Islet of Langerhans (tissue), 1 donor: ENCODE data around the gene NUAK1.

Source experiments
- FAIRE-seq: peaks from one replicate; lab custom pipeline; 2011; peaks lifted over from hg19 to GRCh38; lab: Jason Lieb, UNC

The NUAK1 gene

DNA sequence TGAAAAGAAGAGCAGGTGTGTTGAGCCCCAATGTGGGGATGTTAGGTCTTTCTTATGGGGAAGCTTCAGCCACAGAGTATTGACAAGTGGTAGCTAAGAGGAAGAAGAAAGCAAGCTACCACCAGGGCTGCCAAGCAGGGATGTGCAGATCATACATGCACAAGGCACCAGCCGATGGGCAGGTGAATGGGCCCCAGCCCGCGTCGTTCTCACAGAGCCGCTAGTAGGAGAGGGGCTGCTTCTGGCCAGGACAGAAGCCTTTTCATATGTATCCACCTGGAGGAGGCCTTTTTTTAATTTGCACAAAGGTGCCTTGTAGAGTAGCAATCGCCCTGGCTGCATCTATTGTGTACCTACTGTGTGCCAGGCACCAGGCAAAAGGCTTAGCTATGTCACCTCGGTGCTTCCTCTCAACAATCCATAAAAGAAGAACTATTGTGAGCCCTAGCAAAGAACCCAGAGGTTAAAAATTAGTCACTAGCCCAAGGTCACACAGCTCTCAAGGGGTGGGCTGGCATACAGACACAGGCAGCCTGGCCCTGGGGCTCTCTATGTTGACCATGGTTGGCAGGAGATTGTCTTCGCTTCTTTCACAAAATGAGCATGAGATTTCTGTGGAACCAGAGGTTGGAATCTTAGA, 8.2 kb downstream of the NUAK1 start:
- FAIRE-seq: no peak

DNA sequence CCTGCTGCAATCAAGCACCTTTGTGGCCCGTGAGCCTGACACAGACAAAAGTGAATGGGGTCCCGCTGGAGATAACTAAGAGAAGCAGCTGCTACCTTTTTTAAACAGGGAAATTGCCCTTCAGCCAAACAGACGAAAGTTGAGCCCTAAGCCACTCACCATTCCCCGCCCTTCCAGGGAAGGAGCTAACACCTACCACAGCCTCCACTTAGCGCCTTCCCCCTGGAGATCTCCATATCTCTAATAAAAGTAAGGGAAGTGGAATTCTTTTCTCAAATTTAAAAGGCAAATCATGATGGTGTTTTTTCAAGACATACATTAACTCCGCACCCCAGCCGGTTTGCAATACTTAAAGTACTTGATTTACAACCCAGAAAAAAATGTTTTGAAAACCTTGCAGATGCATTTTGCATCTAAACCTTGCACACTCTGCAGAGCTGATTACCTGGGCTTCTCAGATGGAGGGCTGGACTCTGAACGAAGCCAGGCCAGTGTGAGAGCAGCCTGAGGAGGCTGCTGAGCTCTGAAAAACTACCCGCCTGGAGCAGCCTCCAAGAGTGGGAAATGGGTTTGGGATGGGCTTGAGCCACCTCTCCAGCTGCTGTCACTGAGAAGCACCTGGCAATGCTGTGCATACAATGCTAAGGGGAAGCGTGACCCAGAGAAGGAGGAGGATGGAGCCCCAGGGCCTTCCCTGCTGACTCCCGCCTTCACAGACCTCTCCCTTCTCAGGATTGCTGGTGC, 10.0 kb downstream of the NUAK1 start:
- FAIRE-seq: no peak

GRCh38 chr12:106127338-106128126, 11.2 kb downstream of the NUAK1 start:
- FAIRE-seq: no peak

DNA sequence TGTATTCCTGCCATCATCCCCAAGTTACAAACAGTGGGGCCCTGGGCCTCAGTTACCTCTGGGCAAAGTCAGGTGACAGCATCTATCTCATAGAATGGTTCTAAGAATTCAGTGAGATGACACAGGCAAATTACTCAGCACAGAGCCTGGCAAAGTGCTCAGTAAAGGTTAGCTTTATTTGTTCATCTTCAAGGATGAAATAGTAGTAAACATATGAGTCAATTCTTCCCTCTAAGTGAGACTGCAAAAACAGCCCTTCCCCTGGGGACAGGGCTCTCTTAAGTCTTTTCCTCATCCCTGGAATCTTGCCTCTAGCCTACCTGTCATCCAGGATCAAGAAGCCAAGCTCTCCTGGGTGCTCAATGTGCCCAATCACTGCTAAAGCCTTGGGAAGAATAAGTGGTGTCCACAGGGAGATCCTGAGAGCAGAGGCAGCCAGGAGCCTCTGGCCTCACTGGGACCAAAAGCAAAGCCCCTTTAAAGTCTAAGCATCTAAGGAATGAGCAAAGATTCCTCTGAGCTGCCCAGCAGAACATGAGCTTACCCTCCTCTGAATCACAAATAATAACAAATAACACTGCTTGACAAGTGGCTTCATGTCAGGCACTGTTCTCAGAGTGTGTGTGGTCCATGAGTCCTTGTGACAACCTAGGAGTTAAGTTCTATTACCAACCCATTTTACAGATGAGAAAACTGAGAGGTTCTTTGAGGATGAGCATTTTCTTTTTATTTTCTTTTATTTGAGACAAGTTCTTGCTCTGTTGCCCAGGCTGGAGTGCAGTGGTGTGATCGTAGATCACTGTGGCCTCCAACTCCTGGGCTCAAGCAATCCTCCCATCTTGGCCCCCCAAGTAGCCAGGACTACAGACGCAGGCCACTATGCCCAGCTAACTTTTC, 12.1 kb downstream of the NUAK1 start:
- no peak for FAIRE-seq

- no peak for FAIRE-seq
Observed at GRCh38 chr12:106125351-106126095, 13.2 kb downstream of the NUAK1 start.

DNA sequence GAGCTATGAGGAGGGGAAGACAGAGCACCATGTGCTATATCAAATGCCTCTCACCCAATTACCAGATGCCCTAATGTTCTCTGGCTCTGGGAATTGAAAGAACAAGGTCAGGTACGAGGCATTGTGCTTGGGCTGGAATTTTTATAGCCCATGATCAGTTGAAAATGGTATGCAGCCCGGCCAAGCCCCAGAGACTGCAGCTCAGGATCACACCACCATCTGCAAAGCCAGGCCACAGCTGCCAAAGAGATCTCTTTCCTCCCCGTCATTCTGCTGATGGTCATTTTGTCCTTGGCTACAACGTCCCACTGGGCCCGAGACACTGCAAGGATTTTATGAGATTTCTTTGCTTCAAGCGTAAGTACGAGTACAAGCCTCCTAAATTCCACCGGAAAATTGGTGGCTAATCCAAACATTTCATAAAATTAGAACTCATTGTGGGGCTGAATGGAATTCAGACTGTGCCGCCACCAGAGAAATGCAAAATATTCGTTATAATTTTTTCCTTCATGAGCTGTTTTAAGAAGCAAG, 15.1 kb downstream of the NUAK1 start:
- FAIRE-seq: no peak

DNA sequence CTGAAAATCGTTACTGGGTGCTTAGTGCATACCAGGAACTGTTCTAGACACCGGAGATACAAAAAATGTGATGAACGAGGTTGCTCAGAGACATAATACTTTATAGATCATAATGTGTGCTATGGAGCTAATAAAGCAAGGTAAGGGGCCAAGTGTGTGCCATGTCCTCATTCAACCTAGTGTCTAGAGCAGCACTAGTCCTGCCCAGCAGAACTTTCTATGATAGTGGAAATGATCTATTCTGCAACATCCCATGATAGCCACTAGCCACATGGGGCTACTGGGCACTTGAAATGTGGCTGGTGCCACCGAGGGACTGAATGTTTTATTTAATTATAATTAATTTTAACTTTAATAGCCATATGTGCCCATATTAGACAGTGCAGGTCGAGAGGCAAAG, 15.6 kb downstream of the NUAK1 start:
- FAIRE-seq: no peak

GRCh38 chr12:106122004-106122403, 16.8 kb downstream of the NUAK1 start:
- FAIRE-seq: no peak

DNA sequence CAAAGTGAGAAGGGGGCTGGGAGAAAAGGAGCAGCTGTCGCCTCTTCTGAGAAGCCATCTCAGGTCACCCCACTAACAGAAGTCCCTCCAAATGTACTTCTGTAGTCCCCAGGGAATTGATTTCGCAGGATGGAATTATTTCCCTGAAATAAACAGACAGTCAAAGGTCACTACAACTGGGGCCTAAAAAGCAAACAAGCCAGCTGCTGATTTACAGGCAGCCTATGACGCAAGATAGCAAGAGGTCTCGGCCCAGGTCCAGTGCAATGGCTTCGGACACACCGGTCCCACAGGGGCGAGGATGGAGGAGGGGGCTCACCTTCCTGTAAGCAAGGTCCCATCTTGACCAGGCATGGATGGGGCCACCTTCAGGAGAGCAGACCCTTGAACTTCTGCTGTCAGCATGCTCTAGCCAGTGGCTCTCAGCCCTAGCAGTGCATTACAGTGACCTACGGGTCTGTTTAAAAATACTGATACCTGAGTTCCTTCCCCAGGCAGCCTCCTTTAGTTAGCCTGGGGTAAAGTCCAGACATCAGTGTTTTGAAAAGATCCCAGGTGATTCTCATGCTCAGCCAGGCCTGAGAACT, 18.1 kb downstream of the NUAK1 start:
- FAIRE-seq: no peak

- no peak for FAIRE-seq
Observed at GRCh38 chr12:106119301-106119700, 19.5 kb downstream of the NUAK1 start.

- FAIRE-seq: no peak
Observed at GRCh38 chr12:106118381-106119130, 20.2 kb downstream of the NUAK1 start.

DNA sequence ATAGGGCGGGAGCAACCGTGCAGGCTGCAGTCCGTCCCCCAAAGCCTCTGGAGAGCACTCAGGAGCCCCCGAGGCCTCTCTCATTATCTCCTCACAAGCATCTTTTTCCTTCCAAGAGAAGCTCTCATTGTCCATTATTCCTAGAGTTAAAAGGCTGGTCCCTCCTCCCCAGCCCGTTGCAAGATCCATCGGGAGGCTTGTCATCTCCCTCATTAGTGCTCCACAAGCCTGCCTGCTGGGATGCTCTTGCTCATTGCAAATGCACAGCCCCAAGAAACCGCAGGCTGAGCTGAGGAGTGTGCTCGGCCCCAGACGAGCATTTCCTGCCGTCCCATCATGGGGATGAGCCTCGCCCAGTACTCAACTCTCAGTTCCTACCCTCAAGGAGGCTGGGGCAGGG, 23.3 kb downstream of the NUAK1 start:
- FAIRE-seq: no peak

- FAIRE-seq: no peak
Observed at GRCh38 chr12:106114447-106115068, 24.2 kb downstream of the NUAK1 start.

DNA sequence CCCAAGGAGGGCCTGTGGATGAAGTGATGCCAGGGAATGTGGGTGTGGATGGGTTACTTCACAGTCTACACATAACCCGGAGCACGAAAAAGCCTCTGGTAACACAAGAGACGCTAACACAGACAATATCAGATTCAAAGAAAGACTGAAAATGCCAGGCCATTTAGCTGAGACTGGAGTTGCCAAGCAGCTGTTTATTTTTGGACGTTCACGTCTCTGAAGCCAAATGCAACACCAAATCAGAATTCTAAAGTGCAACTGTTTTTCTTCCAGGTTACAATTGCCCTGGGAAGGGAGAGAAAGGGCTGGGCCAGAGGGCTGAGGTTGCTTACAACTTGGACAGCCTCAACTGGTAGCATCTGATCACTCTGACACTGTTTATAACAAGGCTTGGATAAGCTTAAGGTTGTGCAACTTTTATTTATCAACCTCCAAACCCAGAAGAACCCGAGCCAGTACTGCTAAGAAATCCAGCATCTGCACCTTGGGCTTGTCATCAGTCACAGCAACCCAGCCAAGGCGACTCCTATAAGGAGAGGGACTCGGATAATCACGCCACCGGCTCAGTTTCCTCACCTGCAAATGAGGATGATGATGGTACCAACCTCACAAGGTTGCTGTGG, 24.8 kb downstream of the NUAK1 start:
- FAIRE-seq: no peak

GRCh38 chr12:106113446-106113823, 25.3 kb downstream of the NUAK1 start:
- FAIRE-seq: no peak

- FAIRE-seq: no peak
Observed at GRCh38 chr12:106113042-106113441, 25.7 kb downstream of the NUAK1 start.

DNA sequence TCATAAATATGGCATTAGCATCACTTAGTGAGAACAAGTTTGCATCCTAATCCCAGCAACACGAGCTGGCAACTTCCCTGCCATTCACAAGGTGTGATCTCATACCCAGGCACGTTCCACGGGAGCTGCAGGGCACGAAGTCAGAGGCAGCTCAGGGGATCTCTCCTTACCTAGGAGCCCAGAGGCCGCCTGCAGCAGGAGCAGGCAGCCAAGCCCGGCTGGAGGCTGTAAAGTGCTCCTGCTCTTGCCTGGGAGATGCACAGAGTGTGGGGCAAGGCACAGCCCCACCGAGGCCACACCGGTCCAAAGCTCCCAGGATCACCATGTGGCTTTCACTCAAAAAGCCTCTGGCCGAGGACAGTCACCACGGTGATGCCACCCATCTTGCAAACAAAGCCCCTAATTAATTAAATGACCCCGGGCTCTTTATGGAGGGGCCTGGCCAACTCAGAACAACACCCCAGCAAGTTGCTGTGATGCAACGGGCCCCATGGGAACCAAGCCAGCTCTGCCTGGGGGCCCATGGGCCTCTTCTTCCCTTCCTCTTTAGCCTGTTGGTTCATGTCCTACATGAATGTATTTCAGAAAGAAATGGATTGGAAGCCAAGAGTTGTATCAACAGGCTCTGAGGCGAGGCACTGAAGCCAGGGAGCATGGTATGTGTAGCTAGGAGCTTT, 26.5 kb downstream of the NUAK1 start:
- FAIRE-seq: no peak

- no peak for FAIRE-seq
Observed at GRCh38 chr12:106110626-106111300, 28.0 kb downstream of the NUAK1 start.
